ENCODE results near the gene CD244.
A peak's percentile ranks its signal among the peaks of the same experiment; 100 is the strongest.
"Not testable (repeated sequence)": the region's sequence is repeated elsewhere in the genome, so short reads cannot be mapped to it uniquely, and the experiment has no call there.

The CD244 gene

GRCh38 chr1:160877221-160877620 lies 14.5 kb upstream of the CD244 start:
- DNase-seq: no peak

- no peak for DNase-seq
These were observed 13.6 kb upstream of the CD244 start for GRCh38 chr1:160876311-160876710.

- DNase-seq: not testable (repeated sequence)
These were observed 12.9 kb upstream of the CD244 start for GRCh38 chr1:160875591-160875990.

DNA sequence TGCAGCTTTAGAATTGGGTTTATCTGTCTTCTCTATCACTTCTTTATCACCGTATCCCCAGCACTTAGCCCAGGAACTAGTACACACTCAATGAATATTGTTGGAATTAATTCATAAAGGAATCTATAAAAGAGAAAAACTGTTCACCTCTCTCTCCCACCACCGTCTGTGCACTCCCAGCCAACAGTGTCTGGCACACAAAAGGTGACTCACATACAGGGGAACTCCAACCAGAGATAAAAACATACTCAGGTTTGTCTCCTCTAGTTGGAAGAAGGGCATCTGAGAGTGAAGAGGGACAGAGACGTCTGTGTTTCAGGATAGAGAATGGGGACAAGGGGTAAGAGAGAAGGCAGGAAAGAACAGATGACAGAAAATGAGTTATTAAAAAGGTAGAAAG lies 12.2 kb upstream of the CD244 start:
- DNase-seq: no peak

DNA sequence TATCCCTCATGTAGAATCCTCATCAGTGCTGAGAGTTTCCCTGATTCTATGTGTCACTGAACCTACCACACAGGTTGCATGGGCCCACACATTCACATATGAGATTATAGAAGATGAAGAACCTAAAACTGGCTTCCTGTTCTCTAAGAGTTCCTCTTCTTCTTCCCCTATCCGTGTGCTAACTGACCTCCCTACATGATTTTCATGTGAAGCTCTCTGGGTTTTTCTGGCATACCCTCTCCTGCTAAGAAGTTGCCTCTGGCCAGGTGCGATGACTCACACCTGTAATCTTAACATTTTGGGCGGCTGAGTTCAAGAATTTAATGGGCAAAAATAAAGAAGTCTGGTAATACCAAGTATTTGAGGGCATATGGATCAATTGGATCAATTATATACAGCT lies 5.5 kb upstream of the CD244 start:
- DNase-seq: no peak

DNA sequence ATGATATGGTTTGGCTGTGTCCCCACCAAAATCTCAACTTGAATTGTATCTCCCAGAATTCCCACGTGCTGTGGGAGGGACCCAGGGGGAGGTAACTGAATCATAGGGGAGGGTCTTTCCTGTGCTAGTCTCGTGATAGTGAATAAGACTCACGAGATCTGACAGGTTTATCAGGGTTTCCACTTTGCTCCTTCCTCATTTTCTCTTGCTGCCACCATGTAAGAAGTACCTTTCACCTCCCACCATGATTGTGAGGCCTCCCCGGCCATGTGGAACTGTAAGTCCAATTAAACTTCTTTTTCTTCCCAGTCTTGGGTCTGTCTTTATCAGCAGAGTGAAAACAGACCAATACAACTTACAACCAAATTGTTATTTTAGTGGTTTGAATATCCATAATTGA lies 5.0 kb upstream of the CD244 start:
- not testable (repeated sequence) for DNase-seq

DNA sequence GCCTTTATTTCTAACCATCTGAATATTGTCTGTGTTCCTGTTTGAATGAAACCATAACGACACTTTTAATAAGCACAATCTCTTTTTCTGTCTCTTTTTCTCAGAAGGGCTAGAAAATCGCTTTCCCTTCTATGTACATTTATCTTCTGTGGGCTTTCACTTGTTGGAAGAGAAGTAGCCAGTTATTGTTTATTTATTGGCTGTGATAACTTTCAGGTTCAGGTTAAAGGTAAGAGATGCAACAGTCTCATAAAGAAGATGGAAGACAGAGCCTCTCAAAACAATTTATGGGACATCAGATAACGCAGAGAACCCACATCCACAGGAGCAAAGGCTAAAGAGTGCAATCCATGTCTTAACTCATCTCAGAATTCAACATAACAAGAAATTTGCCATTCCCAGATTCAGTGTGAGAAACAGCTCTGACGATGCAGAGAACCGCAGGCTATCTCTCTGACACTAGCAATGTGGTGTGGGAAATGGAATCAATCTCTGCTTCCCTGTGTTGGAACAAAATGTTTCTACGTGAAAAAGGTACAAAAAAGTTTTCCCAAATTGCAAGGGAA lies 4.1 kb upstream of the CD244 start:
- DNase-seq: no peak

GRCh38 chr1:160866001-160866694 lies 3.5 kb upstream of the CD244 start:
- no peak for DNase-seq

DNA sequence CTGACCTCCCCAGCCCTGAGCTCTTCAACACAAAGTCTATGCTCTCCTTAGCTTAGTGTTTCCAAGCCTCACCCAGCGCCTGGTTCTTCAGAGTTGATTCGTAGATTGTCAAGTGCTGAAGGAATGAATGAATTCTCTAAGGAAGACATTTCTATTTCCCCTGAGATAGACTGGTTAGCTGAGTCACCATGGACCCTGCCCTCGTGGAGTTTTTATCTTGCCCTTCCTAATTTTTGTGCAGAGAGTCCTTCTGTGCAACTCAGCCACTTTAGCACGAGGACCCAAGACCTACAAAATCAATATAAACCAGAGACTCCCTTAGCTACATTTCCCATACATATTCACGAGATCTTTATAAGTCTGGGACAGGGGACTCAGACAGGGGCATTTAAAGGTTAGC lies 2.6 kb upstream of the CD244 start:
- DNase-seq: no peak

- no peak for DNase-seq
These were observed 1.5 kb upstream of the CD244 start for GRCh38 chr1:160864173-160864572.

DNA sequence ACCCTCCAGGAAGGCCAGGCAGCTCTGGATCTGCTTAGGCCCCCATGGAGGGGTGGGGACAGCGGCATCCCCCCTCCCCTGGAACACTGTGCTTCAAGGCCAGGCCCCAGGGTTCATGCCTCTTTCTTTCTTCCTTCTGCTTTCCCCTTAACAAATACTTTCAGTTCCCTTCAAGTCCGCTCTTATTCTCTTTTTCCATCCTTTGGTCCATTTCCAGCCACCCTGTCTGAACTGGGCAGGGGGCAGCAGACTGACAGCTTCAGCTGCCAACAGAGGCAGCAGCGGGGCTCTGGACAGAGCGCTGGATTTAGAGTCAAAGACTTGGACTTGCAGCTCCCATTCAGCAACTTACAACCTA lies 1.1 kb upstream of the CD244 start:
- no peak for DNase-seq

DNA sequence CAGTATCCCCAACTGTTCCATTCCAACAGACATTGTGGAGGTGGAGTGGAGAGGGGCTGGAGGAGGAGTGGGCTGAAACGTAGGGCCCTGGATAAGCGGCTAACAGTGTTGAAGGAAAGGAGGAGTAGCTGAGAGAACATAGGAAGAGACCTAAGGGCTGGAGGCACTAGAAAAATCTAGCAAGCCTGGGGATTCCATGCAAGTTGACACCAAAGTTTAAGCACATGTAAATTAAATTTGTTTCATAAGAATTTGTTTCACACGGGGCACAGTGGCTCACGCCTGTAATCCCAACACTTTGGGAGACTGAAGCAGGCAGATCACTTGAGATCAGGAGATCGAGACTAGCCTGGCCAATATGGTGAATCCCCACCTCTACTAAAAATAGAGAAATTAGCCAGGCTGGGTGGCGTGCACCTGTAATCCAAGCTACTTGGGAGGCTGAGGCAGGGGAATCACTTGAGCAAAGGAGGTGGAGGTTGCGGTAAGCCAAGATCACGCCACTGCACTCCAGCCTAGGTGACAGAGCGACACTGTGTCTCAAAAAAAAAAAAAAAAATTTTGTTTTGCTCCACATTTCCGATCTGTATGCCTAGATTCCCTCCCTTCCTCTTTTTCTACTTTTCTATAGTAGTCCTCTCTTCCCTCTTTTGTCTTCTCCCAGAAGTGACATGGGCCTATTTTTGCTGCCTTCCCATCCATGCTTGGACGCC lies 530 bp upstream of the CD244 start:
- no peak for DNase-seq

- no peak for DNase-seq
These were observed 1.7 kb downstream of the CD244 start for GRCh38 chr1:160860840-160861505.

- DNase-seq: no peak
These were observed 3.5 kb downstream of the CD244 start for GRCh38 chr1:160859166-160859565.

DNA sequence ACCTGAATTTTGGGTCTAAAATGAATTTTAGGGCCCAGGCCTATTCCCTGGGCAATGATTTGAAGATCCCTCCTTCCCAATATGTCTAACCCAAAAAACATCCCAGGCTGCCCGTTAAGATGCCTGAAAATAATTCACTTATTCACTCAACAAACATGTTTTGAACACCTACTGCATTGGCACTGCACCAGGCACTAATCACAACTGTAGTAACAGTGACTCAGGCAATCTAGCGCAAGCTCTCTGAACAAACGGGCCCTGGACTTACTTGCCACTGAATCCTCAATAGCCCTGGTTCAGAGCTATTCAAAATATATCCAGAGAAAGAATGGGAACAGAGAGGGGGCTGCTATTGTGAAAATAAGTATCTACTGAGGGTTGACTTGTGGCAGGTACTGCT lies 4.2 kb downstream of the CD244 start:
- no peak for DNase-seq

DNA sequence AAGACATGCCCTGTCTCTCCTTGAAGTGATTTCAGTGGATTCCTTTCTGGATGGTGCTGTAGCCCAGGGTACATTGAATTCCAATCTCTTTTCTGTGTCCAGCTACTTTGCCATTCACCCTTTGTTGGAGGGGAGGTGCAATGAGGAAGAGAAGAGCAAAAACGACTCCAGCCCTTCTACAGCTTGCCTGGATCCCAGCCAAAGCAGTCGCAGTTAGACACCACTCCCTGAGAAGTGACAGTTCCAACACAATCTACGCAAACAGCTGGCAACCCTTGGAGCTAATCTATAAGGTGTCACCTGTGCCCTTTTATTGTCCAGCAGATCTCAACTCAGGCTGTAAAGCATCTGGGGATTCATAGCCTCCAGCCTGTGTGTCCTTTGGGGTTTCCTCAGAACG lies 4.6 kb downstream of the CD244 start:
- no peak for DNase-seq

- DNase-seq: peak; percentile 49
These were observed 7.3 kb downstream of the CD244 start for GRCh38 chr1:160855181-160855981.

- DNase-seq: no peak
These were observed 8.9 kb downstream of the CD244 start for GRCh38 chr1:160853754-160854153.

DNA sequence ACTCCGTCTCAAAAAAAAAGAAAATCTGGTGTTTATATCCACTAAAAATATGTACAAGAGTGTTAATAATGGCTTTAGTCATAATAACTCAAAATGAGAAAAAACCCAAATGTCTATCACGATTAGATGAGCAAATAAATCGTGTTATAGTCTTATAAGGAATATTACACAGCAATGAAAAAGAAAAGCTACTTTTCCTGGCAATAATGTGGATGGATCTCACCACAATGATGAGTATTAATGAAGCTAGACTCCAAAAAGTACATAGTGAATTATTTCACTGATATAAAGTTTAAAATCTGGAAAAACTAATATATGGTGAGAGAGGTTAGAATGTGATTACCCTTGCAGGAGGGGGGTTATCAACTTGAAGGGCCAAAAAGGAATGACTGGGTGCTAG lies 9.7 kb downstream of the CD244 start:
- no peak for DNase-seq

GRCh38 chr1:160850993-160851392 lies 11.7 kb downstream of the CD244 start:
- no peak for DNase-seq

GRCh38 chr1:160850541-160850940 lies 12.1 kb downstream of the CD244 start:
- DNase-seq: no peak

GRCh38 chr1:160846281-160846680 lies 16.4 kb downstream of the CD244 start:
- DNase-seq: no peak
